Mesenteric fat pad (tissue), 1 donor: ENCODE measurements around the gene IGDCC3. TPM values are rescaled to one million over a fixed set of nuclear protein-coding genes. Genes with fewer than 3 reads are reported as not detected.
"Not testable (repeated sequence)": the region's sequence is repeated elsewhere in the genome, so short reads cannot be mapped to it uniquely, and the experiment has no call there.

Source experiments
- DNase-seq: peaks from one replicate; pipeline ENCODE4 v3.0.0-alpha.2; 2020; ENCODE audit warnings: low spot score
- total RNA-seq: library from RNA; stranded (reverse); fragmentation: NEBNext Ultra II Directional; extraction: Animal tissue kit (Norgen Biotek cat#: 25700); gene quantifications from one replicate; pipeline ENCODE4 v1.2.1, GENCODE V29; 2021
- donor health status: DM: yes; HTN: yes; CAD: no.

The IGDCC3 gene
- total RNA-seq, 1 donor from 2014 or later: not detected

GRCh38 chr15:65371976-65372786 is 5.6 kb downstream of the IGDCC3 start:
- no peak for DNase-seq

DNA sequence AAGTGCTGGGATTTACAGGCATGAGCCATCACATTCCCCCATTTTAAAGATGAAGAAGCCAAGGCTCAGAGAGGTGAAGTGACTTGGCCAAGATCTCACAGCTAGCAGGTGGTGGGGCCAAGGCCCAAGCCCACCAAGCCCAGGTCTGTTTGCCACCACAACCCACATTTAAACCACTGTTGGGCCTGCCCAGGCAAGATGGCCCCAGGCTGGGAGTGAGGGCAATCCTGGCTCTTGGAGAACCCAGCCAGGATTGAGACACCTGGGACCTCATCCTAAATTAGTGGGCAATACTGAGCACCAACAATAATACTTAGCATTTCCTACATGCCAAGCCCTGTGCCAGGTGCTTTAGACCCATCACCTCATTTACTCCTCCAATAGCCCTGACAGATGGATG is 6.9 kb downstream of the IGDCC3 start:
- DNase-seq: no peak

- DNase-seq: no peak
These were observed 8.2 kb downstream of the IGDCC3 start for GRCh38 chr15:65369651-65370050.

DNA sequence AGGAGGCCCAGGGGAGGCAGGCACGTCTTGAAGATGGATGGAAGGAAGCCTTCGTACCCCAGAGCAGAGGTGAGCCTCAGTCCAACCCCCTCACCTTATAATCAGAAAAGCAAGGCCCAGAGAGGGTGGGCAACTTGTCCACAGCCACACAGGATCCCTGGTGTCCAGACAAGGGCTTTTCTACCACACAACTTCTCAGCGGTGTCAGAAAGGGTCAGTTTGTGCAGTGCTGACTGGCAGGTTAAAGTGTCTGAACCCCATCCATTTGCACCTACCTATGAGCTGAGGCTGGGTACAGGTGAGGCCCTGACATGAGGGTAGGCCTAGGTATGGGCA is 8.6 kb downstream of the IGDCC3 start:
- no peak for DNase-seq

DNA sequence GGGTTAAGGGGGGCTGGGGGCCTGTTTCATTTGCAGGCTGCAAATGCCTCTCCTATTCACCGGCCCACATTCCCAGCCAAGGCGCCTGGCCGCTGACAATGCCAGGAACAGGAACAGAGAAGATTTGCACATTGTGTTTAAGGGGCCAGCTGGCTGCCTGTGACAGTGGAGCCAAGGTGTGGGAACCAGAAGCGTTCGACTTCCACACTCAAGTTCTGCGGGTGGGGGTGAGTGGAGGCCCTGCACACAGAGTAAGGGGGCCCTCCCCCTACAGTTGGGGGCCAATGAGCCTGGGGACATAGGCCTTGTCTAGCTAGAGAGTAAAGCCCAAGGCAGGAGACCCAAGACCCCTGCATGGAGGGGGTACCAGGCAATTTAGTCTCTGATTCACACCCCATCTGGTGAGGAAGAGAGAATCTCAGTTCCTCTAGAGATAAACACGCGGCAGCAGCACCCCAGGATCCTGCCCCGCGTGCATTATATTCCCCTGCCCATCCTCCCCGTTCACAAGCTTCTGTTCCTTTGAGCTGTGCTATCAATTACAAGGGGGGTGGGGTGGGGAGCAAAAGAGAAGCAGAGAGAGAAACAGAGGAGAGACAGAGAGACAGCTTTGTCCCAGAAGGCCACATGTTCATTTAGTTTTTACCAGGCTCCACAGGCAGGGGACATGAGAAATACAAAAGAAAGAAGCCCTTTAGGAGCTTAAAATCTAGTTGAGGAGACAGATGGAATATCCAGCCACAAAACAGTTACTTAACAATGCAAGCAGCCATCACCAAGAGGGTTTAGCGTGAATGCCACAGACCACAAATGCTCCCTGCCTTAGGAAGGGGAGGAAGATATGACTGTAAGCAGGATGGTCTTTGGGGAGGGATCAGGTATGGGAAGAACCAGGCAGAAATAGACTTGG is 9.2 kb downstream of the IGDCC3 start:
- DNase-seq: no peak

DNA sequence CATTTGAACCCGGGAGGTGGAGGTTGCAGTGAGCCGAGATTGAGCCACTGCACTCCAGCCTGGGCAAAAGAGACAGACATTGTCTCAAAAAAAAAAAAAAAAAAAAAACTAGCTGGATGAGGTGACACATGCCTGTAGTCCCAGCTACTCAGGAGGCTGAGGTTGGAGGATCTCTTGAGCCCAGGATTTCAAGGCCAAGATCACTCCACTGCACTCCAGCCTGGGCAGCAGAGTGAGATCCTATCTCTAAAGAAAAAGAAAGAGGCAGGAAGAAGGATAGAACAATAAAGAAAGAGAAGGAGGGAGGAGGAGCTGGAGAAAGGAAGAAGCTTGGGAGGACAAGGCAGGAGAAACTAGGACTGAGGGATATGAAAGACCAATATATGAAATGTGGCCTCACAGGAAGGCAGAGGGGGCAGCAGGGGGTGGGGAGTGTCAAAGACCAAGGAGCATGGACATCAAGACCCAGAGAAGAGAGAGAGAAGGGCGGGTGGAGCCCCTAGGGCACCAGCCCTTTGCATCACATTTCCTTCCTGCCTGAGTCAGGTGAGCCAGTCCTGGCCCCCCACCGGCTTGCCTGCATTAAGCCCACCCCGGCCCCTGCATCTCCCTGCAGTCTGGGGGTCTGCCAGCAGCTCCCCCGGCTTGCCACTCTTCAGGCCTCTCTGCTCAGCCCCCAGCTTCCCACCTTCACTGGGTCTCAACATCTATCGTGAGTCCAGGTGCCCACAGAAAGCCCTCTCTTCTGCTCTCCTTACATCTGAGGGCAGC is 11.5 kb downstream of the IGDCC3 start:
- no peak for DNase-seq

DNA sequence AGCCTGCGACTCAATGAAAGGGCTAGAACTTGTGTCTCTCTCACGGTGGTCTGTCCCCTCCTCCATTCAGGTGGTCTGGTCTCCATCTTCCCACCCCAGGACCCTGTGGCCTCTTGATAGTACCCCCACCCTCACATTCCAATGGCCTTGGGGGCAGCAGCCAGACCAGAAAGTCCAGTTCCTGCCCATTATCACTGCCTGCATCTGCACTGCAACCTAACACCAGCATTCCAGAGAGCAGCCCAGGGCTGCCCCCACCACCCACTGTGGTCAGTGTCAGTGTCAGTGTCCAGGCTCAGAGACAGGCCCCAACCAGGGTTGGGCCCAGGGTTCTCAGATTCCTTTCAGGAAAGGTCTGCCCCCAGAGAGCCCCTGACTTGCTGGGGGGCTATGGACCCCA is 12.6 kb downstream of the IGDCC3 start:
- no peak for DNase-seq

DNA sequence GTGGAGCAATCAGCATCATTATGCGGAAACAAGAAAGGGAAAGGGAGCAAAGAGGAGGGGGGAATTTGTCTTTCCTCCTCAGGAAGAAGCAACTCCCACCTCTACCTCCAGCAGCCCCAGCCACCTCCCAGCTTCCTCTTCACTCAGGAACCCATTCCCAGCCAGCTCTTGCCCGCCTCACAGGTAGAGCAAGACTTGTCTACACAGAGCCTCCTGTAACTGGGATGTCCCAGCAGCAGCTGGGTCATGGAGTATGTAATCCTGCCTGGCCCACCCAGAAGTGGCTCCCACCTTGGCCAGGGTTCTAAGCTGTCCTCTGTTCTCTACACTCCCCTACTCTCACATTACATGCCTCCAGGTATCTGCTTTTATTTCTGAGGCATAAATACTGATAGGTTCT is 14.0 kb downstream of the IGDCC3 start:
- no peak for DNase-seq

GRCh38 chr15:65363306-65363705 is 14.5 kb downstream of the IGDCC3 start:
- DNase-seq: no peak

- no peak for DNase-seq
These were observed 15.3 kb downstream of the IGDCC3 start for GRCh38 chr15:65362491-65362890.

GRCh38 chr15:65361708-65362459 is 15.9 kb downstream of the IGDCC3 start:
- no peak for DNase-seq

DNA sequence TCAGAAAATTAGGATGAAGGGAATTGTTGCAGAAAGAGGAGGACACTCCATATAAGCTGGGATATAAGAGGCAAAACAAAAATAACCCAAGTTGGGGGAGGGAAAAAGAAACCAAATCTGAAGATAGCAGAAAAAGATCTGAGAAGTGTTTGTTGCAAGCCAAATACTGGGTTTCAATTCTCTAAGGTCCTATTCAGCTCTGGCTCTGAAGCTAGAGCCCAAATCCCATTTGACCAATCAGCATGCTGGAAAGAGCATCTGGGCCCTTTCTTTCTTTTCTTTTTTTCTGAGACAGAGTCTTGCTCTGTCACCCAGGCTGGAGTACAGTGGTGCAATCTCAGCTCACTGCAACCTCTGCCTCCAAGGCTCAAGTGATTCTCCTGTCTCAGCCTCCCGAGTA is 17.3 kb downstream of the IGDCC3 start:
- DNase-seq: no peak

DNA sequence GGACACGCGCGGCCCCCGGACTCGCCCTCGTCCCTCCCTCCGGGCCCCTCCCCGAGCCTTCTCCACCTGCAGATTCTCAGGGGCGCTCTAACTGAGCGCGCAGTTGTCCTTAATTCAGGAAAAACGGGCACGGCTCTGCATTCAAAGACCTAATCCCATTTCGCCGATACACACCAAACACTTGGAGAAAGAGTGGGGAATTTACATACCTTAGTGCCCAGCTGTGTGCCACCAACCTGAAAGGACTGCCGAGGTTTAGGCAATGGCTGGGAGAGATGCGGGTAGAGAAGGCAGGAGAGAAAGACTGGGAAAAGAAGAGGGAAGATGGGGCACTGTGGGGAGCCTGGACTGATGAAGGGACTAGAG is 21.8 kb downstream of the IGDCC3 start:
- no peak for DNase-seq

DNA sequence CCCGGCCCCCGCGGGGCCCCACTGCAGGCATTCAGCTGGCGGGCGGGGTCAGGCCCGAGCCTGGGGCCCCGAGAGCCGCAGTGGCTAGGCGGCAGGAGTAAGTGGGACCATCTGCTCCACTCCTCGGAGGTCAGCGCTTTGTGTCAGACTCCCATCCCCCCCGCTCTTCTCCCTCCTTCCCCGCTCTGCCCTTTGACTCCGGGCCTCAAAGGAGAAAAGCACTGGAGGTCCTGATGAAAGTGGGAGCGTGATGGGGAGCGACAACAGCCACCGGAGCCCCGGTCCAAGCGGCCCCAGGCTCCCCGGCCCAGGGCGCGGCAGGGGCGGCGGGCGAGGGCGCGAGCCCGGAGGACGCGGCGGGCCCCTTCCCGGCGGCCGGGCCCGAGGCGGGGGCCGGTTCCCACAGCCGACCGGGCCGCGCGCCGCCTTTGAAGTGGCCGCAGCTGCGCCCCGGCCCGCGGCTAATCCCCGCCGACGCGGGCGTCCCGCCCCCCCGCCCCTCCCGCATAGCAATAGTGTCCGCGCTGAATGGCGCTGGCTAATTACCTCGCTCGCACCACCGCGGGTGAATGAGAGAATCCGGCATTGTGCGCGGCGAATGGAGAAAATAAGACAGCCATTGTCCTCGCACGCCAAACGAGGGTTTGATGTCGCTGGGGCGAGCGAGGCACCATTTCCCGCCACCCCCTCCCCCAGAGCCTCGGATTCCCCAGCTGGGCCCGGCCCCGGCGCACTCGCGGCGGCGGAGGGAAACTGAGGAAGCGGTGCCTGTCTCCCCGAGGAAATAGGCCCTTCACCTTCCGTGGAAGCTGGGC is 22.4 kb downstream of the IGDCC3 start:
- no peak for DNase-seq

DNA sequence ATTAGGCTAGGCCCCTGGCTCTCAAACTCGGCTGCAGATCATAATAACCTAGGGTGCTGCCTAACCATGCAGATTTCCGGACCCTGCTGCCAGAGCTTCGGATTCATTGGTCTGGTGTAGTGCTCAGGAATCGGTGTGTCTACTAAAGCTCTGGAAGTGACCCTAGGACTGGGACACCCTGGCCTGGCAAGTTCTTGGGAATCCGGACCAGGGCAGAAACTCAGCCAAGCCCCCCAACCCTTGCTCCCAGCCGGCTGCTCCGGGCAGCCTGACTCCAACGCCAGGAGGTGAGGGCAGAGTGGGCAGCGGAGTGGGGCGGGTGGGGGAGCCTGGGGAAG is 23.0 kb downstream of the IGDCC3 start:
- no peak for DNase-seq

- DNase-seq: not testable (repeated sequence)
These were observed 25.8 kb downstream of the IGDCC3 start for GRCh38 chr15:65351972-65352371.

- DNase-seq: no peak
These were observed 28.5 kb downstream of the IGDCC3 start for GRCh38 chr15:65349338-65349737.

DNA sequence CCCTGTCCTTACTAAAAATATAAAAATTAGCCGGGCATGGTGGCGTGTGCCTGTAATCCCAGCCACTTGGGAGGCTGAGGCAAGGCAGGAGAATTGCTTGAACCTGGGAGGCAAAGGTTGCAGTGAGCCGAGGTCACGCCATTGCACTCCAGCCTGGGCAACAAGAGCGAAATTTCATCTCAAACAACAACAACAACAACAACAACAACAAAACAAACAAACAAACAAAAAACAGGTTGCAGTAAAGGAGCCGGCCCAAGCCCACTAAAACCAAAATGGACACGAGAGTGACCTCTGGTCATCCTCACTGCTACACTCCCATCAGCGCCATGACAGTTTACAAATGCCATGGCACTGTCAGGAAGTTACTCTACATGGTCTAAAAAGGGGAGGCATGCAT is 30.0 kb downstream of the IGDCC3 start:
- not testable (repeated sequence) for DNase-seq

- no peak for DNase-seq
These were observed 30.8 kb downstream of the IGDCC3 start for GRCh38 chr15:65346856-65347598.

GRCh38 chr15:65344914-65345275 is 32.9 kb downstream of the IGDCC3 start:
- no peak for DNase-seq
